Kidney (tissue), 14 donors: ENCODE data around the gene ERO1B. TPM values are rescaled to one million over a fixed set of nuclear protein-coding genes. Genes with fewer than 3 reads are reported as not detected.

Experiments
- DNase-seq, 5 donors: peaks; one replicate each; pipeline ENCODE4 v3.0.0-alpha.2; 2013 to 2020
- FAIRE-seq: peaks from 2 replicates; lab custom pipeline; 2012; peaks lifted over from hg19 to GRCh38; lab: Jason Lieb, UNC
- H3K27ac ChIP-seq, 2 donors: one replicate each; pipeline ENCODE4 v1.7.0; 2013; ENCODE audit warnings: low read depth in 2 of 2, low read length in 2 of 2, inconsistent platforms in 1 of 2
- H3K27me3 ChIP-seq: one replicate; pipeline ENCODE4 v1.7.1; 2013; ENCODE audit warnings: low read length, inconsistent platforms; ENCODE audit not compliant: control insufficient read depth, insufficient read depth
- H3K36me3 ChIP-seq, 3 donors: one replicate each; pipeline versions ENCODE4 v1.7.0 to v1.7.1; 2013; ENCODE audit warnings: low read length in 3 of 3, control low read depth in 1 of 3, inconsistent platforms in 1 of 3; ENCODE audit not compliant: insufficient read depth in 3 of 3, control insufficient read depth in 2 of 3
- H3K4me1 ChIP-seq, 3 donors: one replicate each; pipeline versions ENCODE4 v1.7.0 to v1.7.1; 2013; ENCODE audit warnings: low read length in 3 of 3, inconsistent platforms in 1 of 3, low read depth in 1 of 3; ENCODE audit not compliant: control insufficient read depth in 2 of 3, insufficient read depth in 2 of 3
- H3K4me3 ChIP-seq, 3 donors: one replicate each; pipeline versions ENCODE4 v1.7.0 to v1.8.1; 2013; ENCODE audit warnings: low read length in 3 of 3, control low read depth in 1 of 3, inconsistent platforms in 1 of 3
- H3K9ac ChIP-seq, 3 donors: one replicate each; pipeline versions ENCODE4 v1.7.0 to v1.7.1; 2013; ENCODE audit warnings: low read length in 3 of 3, control low read depth in 1 of 3, inconsistent platforms in 1 of 3
- H3K9me3 ChIP-seq, 3 donors: one replicate each; pipeline versions ENCODE4 v1.7.0 to v1.7.1; 2013; ENCODE audit warnings: low read length in 3 of 3, control low read depth in 1 of 3, inconsistent platforms in 1 of 3; ENCODE audit not compliant: control insufficient read depth in 2 of 3, insufficient read depth in 1 of 3
- CTCF ChIP-seq: IDR thresholded peaks from 3 replicates; pipeline ENCODE4 v1.5.1; 2012; ENCODE audit warnings: mild to moderate bottlenecking, moderate library complexity, borderline replicate concordance; ENCODE audit not compliant: insufficient read depth; ENCODE audit errors: extremely low read depth
- intact Hi-C: fragments of 100-400 bp; cut with DNase I; formaldehyde crosslinking; loops from one replicate; pipeline ENCODE4 v1.11.1; 2022
- polyA plus RNA-seq: library from polyadenylated mRNA; stranded (reverse); fragments of 350-450 nt; fragmentation: Illumina TruSeq; extraction: RNeasy Lipid Tissue Mini Kit (QIAGEN cat#74804); gene quantifications from one replicate; pipeline ENCODE4 v1.2.3, GENCODE V29; 2014; ENCODE audit warnings: low read depth, low replicate concordance; ENCODE audit not compliant: insufficient read depth
- total RNA-seq: library from RNA; stranded (reverse); fragmentation: NEBNext Ultra II Directional; extraction: Animal tissue kit (Norgen Biotek cat#: 25700); gene quantifications from one replicate; pipeline ENCODE4 v1.2.1, GENCODE V29; 2021
- donor health status: control.
- donor health status: control.
- donor health status: control.
- donor health status: control.
- donor health status: control.
- donor health status: DM: yes; HTN: yes; CAD: no.
- donor health status: Normal renal cell carcinoma (clear cell type).

Gene ERO1B
- total and polyA plus RNA-seq, 2 donors from 2014 or later: 5.7 to 9.9 TPM

- Histone ChIP-seq H3K9me3 (no peaks in the 10 kb centered on the region), H3K9ac (no peak overlapping the region), H3K4me3 (no peak overlapping the region), H3K4me1 (no peaks in the 10 kb centered on the region), H3K36me3 (peaks cover 0 to 4% (median 2%) of the 10 kb centered on the region in 3 donors), H3K27ac (no peak overlapping the region), H3K27me3 (no peaks in the 10 kb centered on the region)
- FAIRE-seq: no peak
- intact Hi-C loops: no loop called here
- no peak for TF ChIP-seq CTCF
- DNase-seq: no peak
These were observed 12.3 kb downstream of the ERO1B start for GRCh38 chr1:236269439-236269838.

- Histone ChIP-seq H3K36me3 (peaks cover 0 to 2% (median 0%) of the 10 kb centered on the region in 3 donors), H3K9ac (no peak overlapping the region), H3K9me3 (peaks cover 0 to 27% (median 3%) of the 10 kb centered on the region in 3 donors), H3K27ac (no peak overlapping the region), H3K27me3 (no peaks in the 10 kb centered on the region), H3K4me3 (no peak overlapping the region), H3K4me1 (no peaks in the 10 kb centered on the region)
- intact Hi-C loops: no loop called here
- TF ChIP-seq CTCF: no peak
- DNase-seq (no peak), FAIRE-seq (no peak)
These were observed 19.9 kb downstream of the ERO1B start for GRCh38 chr1:236261898-236262297.

GRCh38 chr1:236261033-236261432, 20.7 kb downstream of the ERO1B start:
- Histone ChIP-seq H3K36me3 (no peaks in the 10 kb centered on the region), H3K4me3 (no peak overlapping the region), H3K9ac (no peak overlapping the region), H3K27ac (no peak overlapping the region), H3K27me3 (no peaks in the 10 kb centered on the region), H3K4me1 (no peaks in the 10 kb centered on the region), H3K9me3 (peaks cover 0 to 27% (median 3%) of the 10 kb centered on the region in 3 donors)
- TF ChIP-seq CTCF: no peak
- FAIRE-seq: no peak
- intact Hi-C loops: no loop called here
- no peak for DNase-seq

- H3K9ac ChIP-seq: no peak overlapping the region
These were observed 22.7 kb downstream of the ERO1B start for GRCh38 chr1:236259043-236259442.

More at GRCh38 chr1:236259043-236259442, 22.7 kb downstream of the ERO1B start:
- TF ChIP-seq CTCF: no peak
- Histone ChIP-seq H3K36me3 (no peaks in the 10 kb centered on the region), H3K9me3 (peaks cover 0 to 27% (median 3%) of the 10 kb centered on the region in 3 donors), H3K27ac (no peak overlapping the region), H3K27me3 (no peaks in the 10 kb centered on the region), H3K4me1 (no peaks in the 10 kb centered on the region), H3K4me3 (no peak overlapping the region)
- FAIRE-seq (no peak), DNase-seq (no peak)
- intact Hi-C loops: no loop called here
